GM23338 (cell line): Measurements from ENCODE around the gene PRR19.

Experiments used
- CREB1 ChIP-seq: fragments of 250-450 bp; sonication (Bioruptor Pico); IDR thresholded peaks from 2 replicates; pipeline ENCODE4 v1.5.0; 2020; ENCODE audit warnings: low read depth, mild to moderate bottlenecking, moderate library complexity
- CTCF ChIP-seq, 2 experiments: fragments of 200-600 bp in 1 of 2; sonication (generic) in 1 of 2; conservative IDR thresholded peaks; 2 replicates each; pipeline versions ENCODE4 v1.5.1 to v1.6.1; 2016 to 2017; ENCODE audit warnings: antibody characterized with exemption in 2 of 2, low read depth in 2 of 2, mild to moderate bottlenecking in 2 of 2, moderate library complexity in 1 of 2
- EZH2 ChIP-seq: fragments of 200-600 bp; sonication (generic); IDR thresholded peaks from one replicate; pipeline ENCODE4 v1.8.0; 2017; ENCODE audit warnings: antibody characterized with exemption, mild to moderate bottlenecking, low read depth; ENCODE audit not compliant: unreplicated experiment
- POLR2AphosphoS5 ChIP-seq: IDR thresholded peaks from 2 replicates; pipeline ENCODE4 v1.6.1; 2016; ENCODE audit warnings: antibody characterized with exemption, low read depth
- ZNF114 ChIP-seq: fragments of 250-450 bp; sonication (Bioruptor Pico); IDR thresholded peaks from 2 replicates; pipeline ENCODE4 v1.5.0; 2020; ENCODE audit warnings: mild to moderate bottlenecking, moderate library complexity

DNA sequence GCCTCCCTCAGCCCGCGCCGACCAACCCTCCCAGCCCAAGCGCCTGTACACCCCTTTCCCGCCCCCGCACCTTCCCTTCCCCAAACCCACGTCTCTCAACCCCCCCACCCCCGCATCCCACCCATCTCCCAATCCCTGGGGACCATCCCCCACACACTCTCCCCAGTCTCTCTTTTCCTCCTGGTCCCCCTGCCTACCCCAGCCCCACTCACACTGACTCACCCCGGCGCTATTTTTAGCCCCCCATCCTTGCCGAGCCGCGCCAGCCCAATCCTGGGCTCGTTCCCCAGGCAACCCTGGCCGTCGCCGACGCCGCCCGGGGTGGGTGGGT lies 21.2 kb upstream of the PRR19 start:
- TF ChIP-seq CREB1 (CRISPR knock-in tag) (no peak), CTCF (conservative IDR thresholded peaks at IDR 0.05; ENCODE audit: low read depth in 2 of 2) (no peak), ZNF114 (no peak), POLR2AphosphoS5 (no peak), EZH2 (no peak)
